Coronary artery (tissue), 2 donors: ENCODE data around the gene ADAMTSL2.
A peak's percentile ranks its signal among the peaks of the same experiment; 100 is the strongest.

Experiments
- DNase-seq: peaks from one replicate; pipeline ENCODE4 v3.0.0-alpha.2; 2017; ENCODE audit warnings: low spot score
- H3K27ac ChIP-seq, 2 donors: fragments of 200-600 bp; sonication (generic); one replicate each; pipeline ENCODE4 v1.5.1; 2016 to 2019
- H3K4me3 ChIP-seq: fragments of 200-600 bp; sonication (generic); 2 replicates; pipeline ENCODE4 v1.5.1; 2016; ENCODE audit warnings: mild to moderate bottlenecking, moderate library complexity
- CTCF ChIP-seq: fragments of 200-600 bp; sonication (generic); IDR thresholded peaks from one replicate; pipeline ENCODE4 v1.5.1; 2019; ENCODE audit warnings: antibody characterized with exemption

The ADAMTSL2 gene

GRCh38 chr9:133528001-133528875 is 6.3 kb upstream of the ADAMTSL2 start:
- Histone ChIP-seq H3K4me3 (peak overlapping the region; percentile 59), H3K27ac (peak overlapping the region in 1 of 2 donors; percentile 11)
- DNase-seq, result no peak
- TF ChIP-seq CTCF, result no peak

- Histone ChIP-seq H3K4me3 (no peak overlapping the region), H3K27ac (no peak overlapping the region)
- no peak for TF ChIP-seq CTCF
- no peak for DNase-seq
Measured at GRCh38 chr9:133528876-133529241, 5.6 kb upstream of the ADAMTSL2 start.

GRCh38 chr9:133529457-133529856 is 5.0 kb upstream of the ADAMTSL2 start:
- DNase-seq, result no peak
- no peak for TF ChIP-seq CTCF
- Histone ChIP-seq H3K27ac (no peak overlapping the region), H3K4me3 (no peak overlapping the region)

GRCh38 chr9:133529874-133530273 is 4.6 kb upstream of the ADAMTSL2 start:
- Histone ChIP-seq H3K27ac (no peak overlapping the region), H3K4me3 (no peak overlapping the region)
- no peak for DNase-seq
- no peak for TF ChIP-seq CTCF

- no peak overlapping the region for H3K4me3 ChIP-seq
- DNase-seq, result no peak
- H3K27ac ChIP-seq, result no peak overlapping the region
- no peak for TF ChIP-seq CTCF
Measured at GRCh38 chr9:133531293-133531692, 3.2 kb upstream of the ADAMTSL2 start.

GRCh38 chr9:133532937-133533668 is 1.4 kb upstream of the ADAMTSL2 start:
- H3K4me3 ChIP-seq, result no peak overlapping the region
- H3K27ac ChIP-seq, result no peak overlapping the region
- no peak for TF ChIP-seq CTCF
- DNase-seq, result no peak
